ENCODE results near the gene E2F4. TPM values are rescaled to one million over a fixed set of nuclear protein-coding genes. Genes with fewer than 3 reads are reported as not detected.

Gene E2F4
- total and polyA plus RNA-seq, 7 donors: 22.6 to 106 (median 46.6) TPM

- H3K4me1 ChIP-seq: peaks cover 56% of the 10 kb centered on the region
- TF ChIP-seq CTCF (IDR thresholded peaks at IDR 0.05): no peak
- peak overlapping the region; percentile 99 for H3K27ac ChIP-seq
- intact Hi-C loops (cut with DNase I): no loop called here
- H3K36me3 ChIP-seq (ENCODE audit: insufficient read depth in 1 of 2, low read depth in 1 of 2): peaks cover 2 to 59% of the 10 kb centered on the region in 2 donors
- ATAC-seq: peak in 1 of 4 donors; percentile 22
- H3K4me3 ChIP-seq: no peak overlapping the region
- H3K9me3 ChIP-seq: no peaks in the 10 kb centered on the region
- WGBS, 3 donors: 37 to 61% (median 47%) methylated on average over 9 of the region's 9 CpGs
- H3K27me3 ChIP-seq (ENCODE audit: insufficient read depth in 3 of 3, low read length in 2 of 3): no peaks in the 10 kb centered on the region
- peak in 1 of 2 donors; percentile 58 for DNase-seq
Measured at GRCh38 chr16:67238806-67239470, 47.0 kb downstream of the E2F4 start.

- ATAC-seq: peak in 2 of 4 donors; percentile 2 to 12
- WGBS, 3 donors: 35 to 77% (median 37%) methylated on average over 4 of the region's 4 CpGs
- H3K4me1 ChIP-seq: peaks cover 71% of the 10 kb centered on the region
Measured at GRCh38 chr16:67240506-67240905, 48.6 kb downstream of the E2F4 start.

GRCh38 chr16:67241008-67241900 lies 49.3 kb downstream of the E2F4 start:
- Histone ChIP-seq H3K9me3 (no peaks in the 10 kb centered on the region), H3K4me1 (peaks cover 74% of the 10 kb centered on the region), H3K27me3 (ENCODE audit: insufficient read depth in 3 of 3, low read length in 2 of 3) (no peaks in the 10 kb centered on the region), H3K36me3 (ENCODE audit: insufficient read depth in 1 of 2, low read depth in 1 of 2) (peaks cover 2 to 36% of the 10 kb centered on the region in 2 donors), H3K27ac (peak overlapping the region; percentile 99), H3K4me3 (peak overlapping the region; percentile 39)
- TF ChIP-seq CTCF (IDR thresholded peaks at IDR 0.05): no peak
- DNase-seq (peak; percentile 85 to 95), ATAC-seq (peak; percentile 52 to 57 (median 55))
- 24 to 51% (median 29%) methylated on average over 10 of the region's 10 CpGs for WGBS, 3 donors
- intact Hi-C loops (cut with DNase I): no loop called here

More at GRCh38 chr16:67240506-67240905, 48.6 kb downstream of the E2F4 start:
- Histone ChIP-seq H3K36me3 (ENCODE audit: insufficient read depth in 1 of 2, low read depth in 1 of 2) (peaks cover 2 to 43% of the 10 kb centered on the region in 2 donors), H3K9me3 (no peaks in the 10 kb centered on the region), H3K4me3 (peak overlapping the region; percentile 39), H3K27me3 (ENCODE audit: insufficient read depth in 3 of 3, low read length in 2 of 3) (no peaks in the 10 kb centered on the region), H3K27ac (peak overlapping the region; percentile 99)
- no peak for TF ChIP-seq CTCF (IDR thresholded peaks at IDR 0.05)
- peak in 1 of 2 donors; percentile 59 for DNase-seq
- intact Hi-C loops (cut with DNase I): no loop called here

GRCh38 chr16:67242138-67242730 lies 50.3 kb downstream of the E2F4 start:
- ATAC-seq: no peak

More at GRCh38 chr16:67242138-67242730, 50.3 kb downstream of the E2F4 start:
- H3K4me1 ChIP-seq: peaks cover 74% of the 10 kb centered on the region
- TF ChIP-seq CTCF (IDR thresholded peaks at IDR 0.05): no peak
- no peaks in the 10 kb centered on the region for H3K27me3 ChIP-seq (ENCODE audit: insufficient read depth in 3 of 3, low read length in 2 of 3)
- H3K36me3 ChIP-seq (ENCODE audit: insufficient read depth in 1 of 2, low read depth in 1 of 2): peaks cover 0 to 26% of the 10 kb centered on the region in 2 donors
- peak overlapping the region; percentile 99 for H3K27ac ChIP-seq
- intact Hi-C loops (cut with DNase I): no loop called here
- 49 to 66% (median 55%) methylated on average over 4 of the region's 4 CpGs for WGBS, 3 donors
- peak overlapping the region; percentile 4 for H3K4me3 ChIP-seq
- H3K9me3 ChIP-seq: no peaks in the 10 kb centered on the region
- peak in 1 of 2 donors; percentile 55 for DNase-seq
